HG03159 (cell line): ENCODE data around the gene BIRC6.
A peak's percentile ranks its signal among the peaks of the same experiment; 100 is the strongest.
"Not testable (repeated sequence)": the region's sequence is repeated elsewhere in the genome, so short reads cannot be mapped to it uniquely, and the experiment has no call there.

Experiments used
- ATAC-seq: cut with Tn5 transposase; IDR thresholded peaks from one replicate; pipeline ENCODE4 v1.9.1; 2021; ENCODE audit warnings: mild to moderate bottlenecking, moderate library complexity; ENCODE audit not compliant: unreplicated experiment

Gene BIRC6, protein sequence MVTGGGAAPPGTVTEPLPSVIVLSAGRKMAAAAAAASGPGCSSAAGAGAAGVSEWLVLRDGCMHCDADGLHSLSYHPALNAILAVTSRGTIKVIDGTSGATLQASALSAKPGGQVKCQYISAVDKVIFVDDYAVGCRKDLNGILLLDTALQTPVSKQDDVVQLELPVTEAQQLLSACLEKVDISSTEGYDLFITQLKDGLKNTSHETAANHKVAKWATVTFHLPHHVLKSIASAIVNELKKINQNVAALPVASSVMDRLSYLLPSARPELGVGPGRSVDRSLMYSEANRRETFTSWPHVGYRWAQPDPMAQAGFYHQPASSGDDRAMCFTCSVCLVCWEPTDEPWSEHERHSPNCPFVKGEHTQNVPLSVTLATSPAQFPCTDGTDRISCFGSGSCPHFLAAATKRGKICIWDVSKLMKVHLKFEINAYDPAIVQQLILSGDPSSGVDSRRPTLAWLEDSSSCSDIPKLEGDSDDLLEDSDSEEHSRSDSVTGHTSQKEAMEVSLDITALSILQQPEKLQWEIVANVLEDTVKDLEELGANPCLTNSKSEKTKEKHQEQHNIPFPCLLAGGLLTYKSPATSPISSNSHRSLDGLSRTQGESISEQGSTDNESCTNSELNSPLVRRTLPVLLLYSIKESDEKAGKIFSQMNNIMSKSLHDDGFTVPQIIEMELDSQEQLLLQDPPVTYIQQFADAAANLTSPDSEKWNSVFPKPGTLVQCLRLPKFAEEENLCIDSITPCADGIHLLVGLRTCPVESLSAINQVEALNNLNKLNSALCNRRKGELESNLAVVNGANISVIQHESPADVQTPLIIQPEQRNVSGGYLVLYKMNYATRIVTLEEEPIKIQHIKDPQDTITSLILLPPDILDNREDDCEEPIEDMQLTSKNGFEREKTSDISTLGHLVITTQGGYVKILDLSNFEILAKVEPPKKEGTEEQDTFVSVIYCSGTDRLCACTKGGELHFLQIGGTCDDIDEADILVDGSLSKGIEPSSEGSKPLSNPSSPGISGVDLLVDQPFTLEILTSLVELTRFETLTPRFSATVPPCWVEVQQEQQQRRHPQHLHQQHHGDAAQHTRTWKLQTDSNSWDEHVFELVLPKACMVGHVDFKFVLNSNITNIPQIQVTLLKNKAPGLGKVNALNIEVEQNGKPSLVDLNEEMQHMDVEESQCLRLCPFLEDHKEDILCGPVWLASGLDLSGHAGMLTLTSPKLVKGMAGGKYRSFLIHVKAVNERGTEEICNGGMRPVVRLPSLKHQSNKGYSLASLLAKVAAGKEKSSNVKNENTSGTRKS (N-terminal part only)

DNA sequence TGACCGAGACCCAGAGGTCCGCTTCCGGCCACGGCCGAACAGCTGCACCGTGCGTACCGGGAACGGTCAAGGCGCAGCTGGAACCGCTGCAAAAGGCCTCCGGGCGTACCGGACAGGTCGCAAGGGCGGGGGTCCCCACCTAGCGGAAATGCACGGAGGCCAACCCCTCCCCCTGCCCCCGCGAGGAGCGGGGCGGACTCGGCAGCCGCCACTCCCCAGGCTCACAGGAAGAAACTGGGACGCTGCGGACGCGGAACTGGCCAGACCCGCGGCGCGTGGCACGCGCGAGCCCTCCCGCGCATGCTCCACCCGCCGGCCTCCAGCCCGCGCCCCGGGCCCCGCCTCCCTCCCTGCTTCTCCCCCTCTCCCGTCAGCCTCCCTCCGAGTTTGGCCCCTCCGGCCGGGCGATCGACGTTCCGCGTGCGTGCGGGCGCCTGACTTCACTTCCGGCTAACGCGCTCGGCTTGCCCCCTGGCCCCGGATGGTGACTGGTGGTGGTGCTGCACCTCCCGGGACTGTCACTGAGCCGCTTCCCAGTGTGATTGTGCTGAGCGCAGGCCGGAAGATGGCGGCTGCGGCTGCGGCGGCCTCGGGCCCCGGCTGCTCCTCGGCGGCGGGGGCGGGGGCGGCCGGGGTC, at the start of gene BIRC6:
Gene BIRC6, plus strand, starts transcription at position 343 of the 637 bp plus-strand sequence. Its CDS starts 139 bp downstream, at position 482.
- ATAC-seq: peak; percentile 89

DNA sequence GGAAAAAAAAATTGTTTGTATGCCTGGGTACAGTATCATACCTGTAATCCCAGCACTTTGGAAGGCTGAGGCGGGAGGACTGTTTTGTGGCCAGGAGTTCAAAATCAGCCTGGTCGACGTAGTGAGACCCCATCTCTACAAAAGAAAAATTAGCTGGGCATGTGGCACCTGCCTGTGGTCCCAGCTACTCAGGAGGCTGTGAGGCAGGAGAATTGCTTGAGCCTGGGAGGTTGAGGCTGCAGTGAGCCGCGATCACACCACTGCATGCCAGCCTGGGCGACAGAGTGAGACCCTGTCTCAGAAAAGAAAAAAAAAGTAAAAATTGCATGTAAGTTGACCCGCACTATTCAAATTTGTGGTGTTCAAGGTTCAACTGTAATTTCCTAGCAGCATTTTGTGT, 46.2 kb upstream of the BIRC6 start:
- no peak for ATAC-seq

DNA sequence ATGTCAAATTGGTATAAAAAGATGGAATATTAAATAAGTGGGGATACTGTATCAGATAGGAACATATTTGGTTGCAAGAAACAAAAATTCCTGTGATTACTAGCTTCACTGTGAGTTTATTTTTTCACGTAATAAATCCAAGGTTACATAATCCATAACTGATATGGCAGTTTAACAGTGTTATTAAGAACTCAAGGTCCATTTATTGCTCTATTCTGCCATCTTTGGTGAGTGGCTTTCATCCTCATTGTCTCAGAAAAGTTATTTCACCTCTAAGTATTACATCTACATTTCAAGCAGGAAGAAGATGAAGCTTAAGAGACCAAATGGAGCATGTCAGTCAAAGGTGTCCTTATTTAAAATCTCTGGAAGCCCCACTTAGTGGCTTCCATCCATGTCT, 41.9 kb upstream of the BIRC6 start:
- no peak for ATAC-seq

DNA sequence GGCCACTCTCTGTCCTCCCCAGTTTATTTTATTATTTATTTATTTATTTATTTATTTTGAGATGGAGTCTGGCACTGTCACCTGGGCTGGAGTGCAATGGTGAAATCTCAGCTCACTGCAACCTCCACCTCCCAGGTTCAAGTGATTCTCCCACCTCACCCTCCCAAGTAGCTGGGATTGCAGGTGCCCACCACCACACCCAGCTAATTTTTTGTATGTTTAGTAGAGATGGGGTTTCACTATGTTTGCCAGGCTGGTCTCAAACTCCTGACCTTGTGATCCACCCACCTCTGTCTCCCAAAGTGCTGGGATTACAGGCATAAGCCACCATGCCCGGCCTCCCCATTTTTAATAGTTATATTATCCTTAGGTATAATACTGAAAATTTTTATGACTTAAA, 28.1 kb upstream of the BIRC6 start:
- not testable (repeated sequence) for ATAC-seq

DNA sequence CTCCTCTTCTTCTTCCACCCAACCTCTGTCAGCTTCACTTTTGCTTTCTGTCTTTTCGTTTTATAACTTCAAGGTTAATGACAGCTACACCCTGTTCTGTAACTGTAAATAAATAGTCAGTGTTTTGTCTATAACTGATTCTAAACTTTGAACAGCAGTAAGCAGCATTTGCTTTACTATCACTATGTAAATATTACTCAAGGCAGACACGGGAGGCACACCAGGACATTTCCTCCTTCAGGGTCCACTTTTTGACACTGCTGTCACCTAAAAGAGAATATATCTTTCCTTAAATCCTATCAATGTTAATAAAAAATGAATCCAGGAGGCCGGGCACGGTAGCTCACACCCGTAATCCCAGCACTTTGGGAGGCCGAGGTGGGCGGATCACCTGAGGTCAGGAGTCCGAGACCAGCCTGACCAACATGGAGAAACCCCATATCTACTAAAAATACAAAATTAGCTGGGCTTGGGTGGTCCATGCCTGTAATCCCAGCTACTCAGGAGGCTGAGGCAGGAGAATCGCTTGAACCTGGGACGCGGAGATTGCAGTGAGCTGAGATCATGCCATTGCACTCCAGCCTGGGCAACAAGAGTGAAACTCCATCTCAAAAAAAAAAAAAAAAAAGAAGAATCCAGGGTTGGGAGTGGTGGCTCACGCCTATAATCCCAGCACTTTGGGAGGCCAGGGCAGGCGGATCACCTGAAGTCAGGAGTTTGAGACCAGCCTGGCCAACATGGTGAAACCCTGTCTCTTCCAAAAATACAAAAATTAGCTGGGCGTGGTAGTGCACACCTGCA, 27.4 kb upstream of the BIRC6 start:
- ATAC-seq: not testable (repeated sequence)

DNA sequence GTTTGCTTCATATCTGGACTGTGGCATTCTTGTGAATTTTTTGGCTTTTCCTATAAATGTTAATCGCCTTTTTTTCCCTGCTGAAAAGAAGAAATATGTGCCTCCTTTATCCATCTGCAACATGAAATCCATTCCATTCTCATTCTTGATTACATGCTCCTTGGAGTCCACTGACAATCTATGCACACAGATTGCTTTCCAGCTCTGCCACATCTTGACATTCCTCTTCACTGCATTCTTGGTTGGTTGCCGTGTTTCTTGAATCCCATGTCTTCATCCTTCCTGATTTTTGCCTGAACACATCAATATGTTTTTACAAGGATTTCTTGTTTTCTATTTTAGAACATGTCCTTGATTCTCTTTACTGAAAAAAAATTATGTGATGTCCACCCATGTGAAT, 26.7 kb upstream of the BIRC6 start:
- ATAC-seq: no peak

DNA sequence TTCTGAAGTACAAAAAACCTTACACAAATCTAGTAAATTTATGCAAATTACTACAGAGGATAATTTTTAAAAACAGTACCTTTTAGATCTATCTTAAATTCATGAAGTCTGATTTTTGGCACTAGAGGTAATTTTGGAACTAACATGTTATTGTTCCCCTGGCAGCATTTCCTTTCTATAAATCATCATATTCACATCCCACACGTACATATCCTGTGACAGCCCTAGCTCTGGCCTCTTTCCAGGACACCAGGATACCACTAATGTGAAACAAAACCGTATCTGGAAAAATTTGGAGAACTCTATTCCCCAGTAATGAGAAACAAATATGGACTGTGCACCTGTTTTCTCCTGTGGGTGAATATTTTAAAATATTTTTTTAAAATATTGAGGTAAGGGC, 14.0 kb upstream of the BIRC6 start:
- no peak for ATAC-seq

DNA sequence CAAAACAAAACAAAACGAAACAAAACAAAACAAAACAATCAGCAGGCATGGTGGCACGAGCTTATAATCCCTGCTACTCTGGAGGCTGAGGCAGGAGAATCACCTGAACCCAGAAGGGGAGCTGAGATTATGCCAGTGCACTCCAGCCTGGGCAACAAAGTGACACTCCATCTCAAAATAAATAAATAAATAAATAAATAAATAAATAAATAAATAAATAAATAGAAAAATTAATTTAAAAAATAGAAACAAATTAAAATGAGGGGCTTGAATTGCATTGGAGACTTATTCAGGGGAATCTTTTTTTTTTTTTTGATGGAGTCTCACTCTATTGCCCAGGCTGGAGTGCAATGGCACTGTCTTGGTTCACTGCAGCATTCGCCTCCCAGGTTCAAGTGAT, 6.0 kb upstream of the BIRC6 start:
- ATAC-seq: not testable (repeated sequence)

DNA sequence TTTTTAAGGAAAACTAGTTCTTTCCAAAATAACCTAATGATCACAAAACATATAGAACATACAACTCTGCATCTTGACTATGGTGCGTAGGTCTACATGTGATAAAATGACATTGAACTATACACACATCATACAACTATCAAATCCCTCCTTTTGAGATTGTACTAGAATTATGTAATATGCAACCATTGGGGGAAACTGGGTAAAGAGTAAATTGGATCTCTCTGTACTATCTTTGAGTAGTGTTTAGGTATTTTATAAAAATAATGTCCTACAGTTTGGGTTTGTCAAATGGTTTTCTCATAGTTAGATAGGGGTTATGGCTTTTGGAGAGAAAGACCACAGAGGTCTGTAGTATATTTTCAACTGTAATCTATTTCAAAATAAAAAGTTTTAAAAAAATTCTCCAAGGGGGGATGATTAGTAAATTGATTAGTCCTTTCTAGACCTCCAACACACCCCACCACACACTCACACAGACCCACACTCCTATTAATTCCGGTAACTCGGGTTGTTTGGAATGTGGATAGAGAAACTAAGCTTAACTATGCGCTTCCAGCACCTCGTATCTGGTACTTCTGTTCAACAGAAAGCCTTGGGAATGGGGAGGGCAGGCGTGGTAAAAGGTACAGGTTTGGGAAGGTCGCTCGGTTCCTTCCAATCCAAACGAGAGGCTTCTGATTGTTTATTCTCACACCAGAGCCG, 695 bp upstream of the BIRC6 start:
- ATAC-seq: no peak

DNA sequence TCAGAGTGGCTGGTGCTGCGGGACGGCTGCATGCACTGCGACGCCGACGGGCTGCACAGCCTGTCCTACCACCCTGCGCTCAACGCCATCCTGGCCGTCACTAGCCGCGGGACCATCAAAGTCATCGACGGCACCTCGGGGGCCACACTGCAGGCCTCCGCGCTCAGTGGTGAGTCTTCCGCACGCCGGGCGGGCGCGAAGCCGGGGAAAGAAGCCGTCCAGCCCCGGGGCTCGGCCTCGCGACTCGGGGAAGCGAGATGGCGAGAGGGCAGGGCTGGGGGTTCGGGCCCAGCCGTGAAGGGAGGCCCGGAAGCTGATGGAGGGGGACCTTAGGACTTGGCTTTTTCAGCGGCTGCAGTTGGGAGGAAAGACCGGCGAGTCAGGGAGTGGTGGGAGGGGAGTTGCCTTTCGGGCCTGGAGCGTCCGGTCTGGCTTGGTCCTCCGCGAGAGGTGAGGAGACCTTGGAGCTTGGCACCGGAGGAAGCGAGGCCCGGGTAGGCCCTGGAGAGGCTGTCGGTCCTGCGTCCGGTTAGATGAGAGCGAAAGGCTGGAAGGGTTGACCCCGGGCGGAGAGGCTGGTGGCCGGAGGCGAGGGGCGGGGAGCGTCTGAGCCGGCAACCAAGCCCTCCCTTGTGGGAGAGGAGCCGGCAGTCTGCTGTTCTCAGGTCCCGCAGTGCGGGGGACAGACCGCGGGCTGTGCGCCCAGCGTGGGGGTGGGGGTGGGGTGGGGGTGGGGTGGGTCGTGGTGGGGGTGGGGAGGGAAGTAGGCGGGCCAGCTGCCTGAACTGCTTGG, 691 bp downstream of the BIRC6 start:
- ATAC-seq: peak; percentile 13

DNA sequence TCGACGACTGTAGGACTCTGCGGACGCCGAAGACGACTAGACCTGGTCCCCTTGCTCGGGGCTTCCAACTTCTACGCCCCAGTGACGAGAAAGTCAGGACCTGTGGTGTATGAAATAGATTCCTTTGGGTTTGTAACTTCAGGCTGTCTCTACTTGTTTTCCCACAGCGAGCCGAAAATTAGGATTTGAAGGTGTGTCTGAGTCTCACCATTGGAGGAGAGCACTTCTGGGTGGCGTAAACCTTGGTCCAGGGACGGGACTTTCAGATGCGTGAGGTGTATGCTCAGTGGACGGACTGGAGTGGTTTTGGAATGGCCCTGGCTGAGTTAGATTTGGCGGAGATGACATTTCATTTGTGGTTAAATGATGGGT, 1.3 kb downstream of the BIRC6 start:
- no peak for ATAC-seq

DNA sequence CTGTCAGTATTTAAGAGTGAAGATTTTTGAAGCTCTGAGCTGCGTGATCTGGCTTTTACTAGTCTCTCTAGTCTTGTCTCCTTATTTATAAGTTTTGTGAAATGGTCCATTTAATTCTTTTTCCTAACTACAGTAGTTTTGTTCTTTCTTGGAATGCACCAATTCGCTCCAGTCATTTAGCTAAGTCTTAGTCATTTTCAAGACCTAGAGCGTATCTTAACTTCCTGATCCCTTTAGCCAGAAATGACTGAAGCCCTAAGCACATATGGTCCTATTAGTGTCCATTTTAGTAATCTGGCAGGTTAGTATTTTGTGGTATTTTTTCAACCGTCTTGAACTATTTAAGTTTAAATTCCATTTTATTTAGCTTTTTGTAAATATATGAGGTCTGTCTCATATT, 3.6 kb downstream of the BIRC6 start:
- no peak for ATAC-seq

DNA sequence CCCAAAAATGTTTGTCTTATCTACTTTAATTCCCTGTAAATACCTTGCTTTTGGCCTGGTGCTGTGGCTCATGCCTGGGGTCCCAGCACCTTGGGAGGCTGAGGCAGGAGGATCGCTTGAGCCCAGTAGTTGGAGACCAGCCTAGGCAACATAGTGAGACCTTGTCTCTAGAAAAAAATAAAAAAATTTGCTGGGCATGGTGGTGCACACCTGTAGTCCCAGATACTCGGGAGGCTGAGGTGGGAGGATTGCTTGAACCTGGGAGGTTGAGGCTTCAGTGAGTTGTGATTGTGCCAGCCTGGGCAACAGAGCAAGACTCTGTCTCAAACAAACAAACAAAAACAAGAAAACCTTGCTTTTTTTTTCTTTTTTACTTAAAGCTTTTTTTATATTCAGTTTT, 6.2 kb downstream of the BIRC6 start:
- not testable (repeated sequence) for ATAC-seq

DNA sequence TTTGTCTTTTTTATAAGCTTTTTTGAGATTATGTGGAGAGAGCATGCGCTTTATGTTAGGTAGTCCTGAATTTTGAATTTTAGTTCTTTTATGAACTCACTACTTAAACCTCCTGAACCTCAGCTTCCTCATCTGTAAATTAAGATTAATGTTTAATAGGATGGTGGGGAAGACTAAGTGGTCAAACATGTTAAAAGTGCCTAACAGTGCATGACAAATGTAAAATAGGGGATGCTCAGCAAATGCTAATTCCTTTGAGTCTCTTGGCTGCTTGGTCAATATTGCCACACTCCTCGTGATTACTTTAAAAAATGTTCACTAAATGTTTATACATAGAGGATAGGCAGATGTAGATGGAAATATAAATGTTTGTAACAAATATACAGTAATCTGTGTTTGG, 6.8 kb downstream of the BIRC6 start:
- peak; percentile 47 for ATAC-seq

DNA sequence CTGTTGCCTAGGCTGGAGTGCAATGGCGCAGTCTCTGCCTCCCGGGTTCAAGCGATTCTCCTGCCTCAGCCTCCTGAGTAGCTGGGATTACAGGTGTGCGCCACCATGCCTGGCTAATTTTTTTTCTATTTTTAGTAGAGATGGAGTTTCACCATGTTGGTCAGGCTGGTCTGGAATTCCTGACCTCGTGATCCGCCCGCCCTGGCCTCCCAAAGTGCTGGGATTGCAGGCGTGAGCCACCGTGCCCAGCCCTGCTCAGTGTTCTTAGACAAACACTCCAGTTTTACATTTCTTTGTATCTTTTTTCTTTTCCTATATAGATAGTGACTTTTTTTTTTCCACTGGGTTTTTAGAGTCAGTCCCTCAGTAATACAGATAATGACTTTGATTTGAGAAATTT, 7.5 kb downstream of the BIRC6 start:
- not testable (repeated sequence) for ATAC-seq

DNA sequence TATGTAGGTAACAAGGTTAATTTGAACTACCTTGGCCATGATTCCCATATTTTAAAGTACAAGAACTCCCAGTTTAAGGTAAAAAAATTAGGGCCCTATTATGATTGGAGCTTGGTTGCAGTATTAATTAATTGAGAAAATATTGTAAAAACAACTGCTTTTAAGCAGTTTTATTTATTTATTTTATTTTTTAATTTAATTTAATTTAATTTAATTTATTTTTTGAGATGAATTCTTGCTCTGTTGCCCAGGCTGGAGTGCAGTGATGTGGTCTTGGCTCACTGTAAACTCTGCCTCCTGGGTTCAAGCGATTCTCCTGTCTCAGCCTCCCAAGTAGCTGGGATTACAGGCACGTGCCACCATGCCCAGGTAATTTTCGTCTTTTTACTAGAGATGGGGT, 8.9 kb downstream of the BIRC6 start:
- not testable (repeated sequence) for ATAC-seq

DNA sequence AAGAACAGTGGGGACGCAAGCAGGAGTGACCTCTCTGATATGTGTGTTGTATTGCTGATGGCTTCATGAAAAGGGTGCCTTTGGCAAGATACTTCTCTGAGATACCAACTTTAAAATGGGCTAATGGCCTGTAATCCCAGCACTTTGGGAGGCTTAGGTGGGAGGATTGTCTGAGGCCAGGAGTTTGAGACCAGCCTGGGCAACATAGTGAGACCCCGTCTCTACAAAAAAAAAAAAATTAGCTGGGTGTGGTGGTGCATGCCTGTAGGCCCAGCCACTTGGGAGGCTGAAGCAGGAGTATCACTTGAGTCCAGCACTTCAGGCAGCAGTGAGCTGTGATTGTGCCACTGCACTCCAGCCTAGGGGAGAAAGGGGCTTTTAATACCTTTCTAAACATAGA, 9.8 kb downstream of the BIRC6 start:
- no peak for ATAC-seq

DNA sequence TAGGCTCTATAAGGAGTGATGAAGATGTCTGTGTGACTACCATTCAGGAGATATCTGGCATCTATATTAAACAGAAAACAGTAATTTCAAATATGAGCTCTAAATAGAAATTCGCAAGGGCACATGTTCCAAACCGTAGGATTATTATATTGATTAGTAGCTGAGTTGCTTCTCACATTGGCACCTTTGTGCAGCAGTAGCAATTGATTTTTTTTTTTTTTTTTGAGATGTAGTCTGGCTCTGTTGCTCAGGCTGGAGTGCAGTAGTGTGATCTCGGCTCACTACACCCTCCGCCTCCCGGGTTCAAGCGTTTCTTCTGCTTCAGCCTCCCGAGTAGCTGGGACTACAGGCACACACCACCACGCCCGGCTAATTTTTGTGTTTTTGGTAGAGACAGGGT, 12.4 kb downstream of the BIRC6 start:
- no peak for ATAC-seq
